HG02588 (cell line): Measurements from ENCODE around the gene RDH16.
"Not testable (repeated sequence)": the region's sequence is repeated elsewhere in the genome, so short reads cannot be mapped to it uniquely, and the experiment has no call there.

Source experiments
- ATAC-seq: cut with Tn5 transposase; IDR thresholded peaks from one replicate; pipeline ENCODE4 v1.9.1; 2021; ENCODE audit warnings: mild to moderate bottlenecking, moderate library complexity; ENCODE audit not compliant: unreplicated experiment

The RDH16 gene

GRCh38 chr12:56989861-56990610 lies 32.6 kb upstream of the RDH16 start:
- no peak for ATAC-seq

GRCh38 chr12:56988207-56988739 lies 30.9 kb upstream of the RDH16 start:
- ATAC-seq, result no peak

- ATAC-seq, result peak; percentile 51
Measured at GRCh38 chr12:56987551-56988053, 30.2 kb upstream of the RDH16 start.

DNA sequence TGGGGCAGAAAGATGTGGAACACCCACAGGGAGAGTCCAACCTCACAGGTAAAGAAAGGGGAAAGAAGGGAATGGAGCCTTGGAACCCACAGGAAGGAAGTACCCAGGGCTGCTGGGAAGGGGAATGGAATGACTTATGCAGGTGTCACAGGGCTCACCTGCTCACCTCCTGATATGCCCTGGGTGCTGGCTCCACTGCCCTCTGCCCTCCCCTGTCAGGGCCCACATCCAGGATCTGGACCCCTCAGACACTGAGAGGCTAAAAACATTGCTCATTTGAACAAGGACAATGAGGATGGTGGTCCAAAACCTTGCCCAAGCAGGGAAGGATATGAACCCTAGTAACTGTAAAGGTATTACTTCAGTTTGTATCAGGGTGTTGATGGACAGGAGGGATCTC lies 29.6 kb upstream of the RDH16 start:
- ATAC-seq, result no peak

DNA sequence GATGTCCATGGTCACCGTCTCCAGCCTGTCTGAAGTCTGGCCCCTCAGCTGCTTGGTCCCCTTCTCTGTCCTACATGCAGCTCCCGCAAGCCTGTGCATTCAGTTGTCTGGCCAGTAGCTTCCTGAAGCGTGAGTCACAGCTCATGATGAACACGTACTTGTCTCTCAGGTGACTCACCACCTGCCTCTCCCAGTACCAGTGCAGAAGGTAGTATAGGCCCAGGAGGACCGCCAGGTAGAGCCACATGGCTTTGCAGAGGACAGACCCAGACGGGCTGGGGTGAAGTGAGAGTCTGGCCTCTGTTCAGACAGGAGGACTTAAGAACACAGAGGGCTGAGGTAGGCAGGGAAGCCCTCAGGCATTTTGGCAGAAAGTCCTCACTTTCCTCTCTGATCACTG lies 28.3 kb upstream of the RDH16 start:
- ATAC-seq, result not testable (repeated sequence)

DNA sequence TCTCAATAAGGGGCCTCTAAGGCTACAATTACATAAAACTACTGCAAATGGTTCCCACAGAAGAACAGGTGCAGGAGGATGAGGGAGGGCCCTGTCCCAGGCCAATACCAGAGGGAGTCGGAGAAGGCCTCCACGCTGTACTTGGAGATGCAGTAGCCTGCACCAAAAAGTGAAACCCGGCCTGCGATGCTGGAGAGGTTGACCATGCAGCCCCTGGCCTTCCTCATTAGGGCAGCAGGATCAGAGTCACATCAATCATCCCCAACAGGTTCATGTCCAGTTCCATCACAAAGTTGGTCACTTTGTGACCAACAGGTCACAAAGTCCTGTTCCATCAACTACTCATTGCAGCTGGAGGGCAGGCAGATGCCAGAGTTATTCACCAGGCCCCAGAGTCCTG lies 26.0 kb upstream of the RDH16 start:
- ATAC-seq, result no peak

DNA sequence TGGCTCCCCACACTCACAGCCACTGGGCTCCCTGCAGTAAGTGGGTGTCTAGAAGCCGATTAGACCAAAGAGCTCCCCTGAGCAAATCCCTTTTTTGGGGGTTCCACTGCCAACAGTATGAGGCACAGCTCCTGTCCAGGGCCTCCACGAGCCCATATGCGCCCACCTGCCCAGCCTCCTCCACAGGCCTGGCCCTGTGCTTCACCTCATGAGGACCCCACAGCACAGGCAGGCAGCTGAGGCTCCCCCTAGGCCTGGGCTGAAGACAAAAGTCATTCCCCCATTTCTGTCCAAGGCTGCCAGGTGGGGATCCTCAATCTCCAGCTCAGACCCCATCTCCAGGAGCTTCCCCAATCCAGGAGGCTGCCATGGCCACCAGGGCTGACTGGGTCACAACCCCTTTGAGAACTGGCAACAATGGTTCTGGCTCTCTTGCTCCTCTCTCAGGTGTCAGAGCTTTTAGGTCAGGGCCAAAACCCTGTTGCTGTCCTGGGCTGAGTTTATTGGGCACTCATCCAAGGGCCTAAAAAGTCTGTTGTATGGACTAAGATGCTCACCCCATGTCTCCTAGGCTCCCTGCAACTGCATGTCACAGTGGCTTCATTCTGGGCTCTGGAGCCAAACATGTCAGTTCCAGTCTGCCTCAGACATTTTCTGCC lies 25.3 kb upstream of the RDH16 start:
- not testable (repeated sequence) for ATAC-seq

GRCh38 chr12:56980941-56981530 lies 23.6 kb upstream of the RDH16 start:
- no peak for ATAC-seq

GRCh38 chr12:56980268-56980667 lies 22.9 kb upstream of the RDH16 start:
- no peak for ATAC-seq

DNA sequence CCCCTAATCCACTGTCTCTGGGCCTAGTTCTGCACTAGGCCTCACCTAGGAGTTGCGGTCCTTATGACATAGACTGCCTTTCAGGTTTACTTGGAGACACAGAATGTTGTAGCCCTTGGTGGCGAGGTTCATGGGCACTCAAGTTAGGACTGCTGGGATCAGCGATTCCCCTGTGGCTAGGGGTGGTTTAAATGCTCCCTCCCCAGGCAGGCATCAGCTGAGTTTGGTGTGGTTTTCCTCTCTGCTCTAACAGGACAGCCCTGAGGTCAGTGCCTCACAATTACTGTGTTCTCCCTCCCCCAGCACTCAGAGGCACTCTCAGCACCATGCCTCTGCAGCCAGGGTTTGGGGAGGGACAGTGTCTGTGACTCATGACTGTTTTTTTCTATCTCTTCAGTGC lies 22.2 kb upstream of the RDH16 start:
- ATAC-seq, result no peak

GRCh38 chr12:56978397-56979138 lies 21.2 kb upstream of the RDH16 start:
- no peak for ATAC-seq

DNA sequence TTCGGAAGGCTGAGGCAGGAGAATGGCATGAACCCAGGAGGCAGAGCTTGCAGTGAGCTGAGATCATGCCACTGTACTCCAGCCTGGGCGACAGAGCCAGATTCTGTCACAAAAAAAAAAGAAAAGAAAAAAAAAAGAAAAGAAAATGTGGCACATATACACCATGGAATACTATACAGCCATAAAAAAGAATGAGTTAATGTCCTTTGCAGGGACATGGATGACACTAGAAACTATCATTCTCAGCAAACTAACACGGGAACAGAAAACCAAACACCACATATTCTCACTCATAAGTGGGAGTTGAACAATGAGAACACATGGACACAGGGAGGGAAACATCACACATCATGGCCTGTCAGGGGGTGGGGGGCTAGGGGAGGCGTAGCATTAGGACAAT lies 20.0 kb upstream of the RDH16 start:
- ATAC-seq, result not testable (repeated sequence)

GRCh38 chr12:56974224-56974623 lies 16.8 kb upstream of the RDH16 start:
- not testable (repeated sequence) for ATAC-seq

GRCh38 chr12:56968910-56969309 lies 11.5 kb upstream of the RDH16 start:
- ATAC-seq, result not testable (repeated sequence)

- not testable (repeated sequence) for ATAC-seq
Measured at GRCh38 chr12:56965997-56966642, 8.7 kb upstream of the RDH16 start.

- not testable (repeated sequence) for ATAC-seq
Measured at GRCh38 chr12:56965124-56965523, 7.7 kb upstream of the RDH16 start.

DNA sequence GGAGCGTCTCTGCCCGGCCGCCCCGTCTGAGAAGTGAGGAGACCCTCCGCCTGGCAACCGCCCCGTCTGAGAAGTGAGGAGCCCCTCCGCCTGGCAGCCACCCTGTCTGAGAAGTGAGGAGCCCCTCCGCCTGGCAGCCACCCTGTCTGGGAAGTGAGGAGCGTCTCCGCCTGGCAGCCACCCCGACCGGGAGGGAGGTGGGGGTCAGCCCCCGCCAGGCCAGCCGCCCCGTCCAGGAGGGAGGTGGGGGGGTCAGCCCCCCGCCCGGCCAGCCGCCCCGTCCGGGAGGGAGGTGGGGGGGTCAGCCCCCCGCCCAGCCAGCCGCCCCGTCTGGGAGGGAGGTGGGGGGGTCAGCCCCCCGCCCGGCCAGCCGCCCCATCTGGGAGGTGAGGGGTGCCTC lies 6.1 kb upstream of the RDH16 start:
- not testable (repeated sequence) for ATAC-seq

DNA sequence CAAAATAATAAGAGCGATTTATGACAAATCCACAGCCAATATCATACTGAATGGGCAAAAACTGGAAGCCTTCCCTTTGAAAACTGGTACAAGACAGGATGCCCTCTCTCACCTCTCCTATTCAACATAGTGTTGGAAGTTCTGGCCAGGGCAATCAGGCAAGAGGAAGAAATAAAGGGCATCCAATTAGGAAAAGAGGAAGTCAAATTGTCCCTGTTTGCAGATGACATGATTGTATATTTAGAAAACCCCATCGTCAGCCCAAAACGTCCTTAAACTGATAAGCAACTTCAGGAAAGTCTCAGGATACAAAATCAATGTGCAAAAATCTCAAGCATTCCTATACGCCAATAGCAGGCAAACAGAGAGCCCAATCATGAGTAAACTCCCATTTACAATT lies 4.8 kb upstream of the RDH16 start:
- ATAC-seq, result not testable (repeated sequence)

DNA sequence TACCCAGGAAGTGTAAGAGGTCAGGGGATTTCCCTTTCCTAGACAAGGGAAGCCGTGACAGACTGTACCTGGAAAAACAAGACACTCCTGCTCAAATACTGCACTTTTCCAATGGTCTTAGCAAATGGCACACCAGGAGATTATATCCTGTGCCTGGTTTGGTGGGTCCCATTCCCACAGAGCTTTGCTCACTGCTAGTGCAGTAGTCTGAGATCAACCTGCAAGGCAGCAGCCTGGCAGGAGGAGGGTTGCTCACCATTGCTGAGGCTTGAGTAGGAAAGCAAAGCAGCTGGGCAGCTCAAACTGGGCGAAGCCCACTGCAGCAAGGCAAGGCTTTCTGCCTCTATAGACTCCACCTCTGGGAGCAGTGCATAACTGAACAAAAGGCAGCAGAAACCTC lies 1.0 kb upstream of the RDH16 start:
- ATAC-seq, result no peak

- ATAC-seq, result no peak
Measured at GRCh38 chr12:56955631-56956256, 1.7 kb downstream of the RDH16 start.
